HepG2 (cell line): Measurements from ENCODE around the gene KLHL18.

Source experiments
- CTCF ChIP-seq: sonication (generic); formaldehyde crosslinking; IDR thresholded peaks from 2 replicates; pipeline ENCODE4 v1.5.0; 2020; ENCODE audit warnings: mild to moderate bottlenecking, missing genetic modification reagents, moderate library complexity
- FOXP1 ChIP-seq, 2 experiments: fragments of 450-650 bp in 1 of 2; IDR thresholded peaks; 2 replicates each; pipeline ENCODE4 v1.6.1; 2017 to 2018; ENCODE audit warnings: antibody characterized with exemption in 1 of 2
- GRHL1 ChIP-seq: sonication (generic); formaldehyde crosslinking; conservative IDR thresholded peaks from 2 replicates; pipeline ENCODE4 v1.8.0; 2022; ENCODE audit warnings: missing genetic modification reagents
- POLR2A ChIP-seq, 2 experiments: IDR thresholded peaks; 2 replicates each; pipeline ENCODE4 v1.6.1; 2011; ENCODE audit warnings: low read depth in 2 of 2, low read length in 2 of 2, mild to moderate bottlenecking in 1 of 2, moderate library complexity in 1 of 2; ENCODE audit not compliant: insufficient read depth in 1 of 2
- REST ChIP-seq, 2 experiments: IDR thresholded peaks; 2 replicates each; pipeline ENCODE4 v1.6.1; 2011 to 2012; ENCODE audit warnings: low read length in 2 of 2, borderline replicate concordance in 1 of 2, low read depth in 1 of 2, mild to moderate bottlenecking in 1 of 2, moderate library complexity in 1 of 2
- THAP8 ChIP-seq: sonication (generic); formaldehyde crosslinking; IDR thresholded peaks from 2 replicates; pipeline ENCODE4 v1.5.1; 2020; ENCODE audit warnings: missing genetic modification reagents, mild to moderate bottlenecking, borderline replicate concordance
- ZKSCAN8 ChIP-seq: IDR thresholded peaks from 2 replicates; pipeline ENCODE4 v1.6.1; 2016; ENCODE audit warnings: borderline replicate concordance, missing genetic modification reagents, missing compliant biosample characterization
- ZNF136 ChIP-seq: sonication (generic); formaldehyde crosslinking; IDR thresholded peaks from 2 replicates; pipeline ENCODE4 v1.8.1; 2022; ENCODE audit warnings: low read depth, mild to moderate bottlenecking, moderate library complexity, missing genetic modification reagents

- TF ChIP-seq ZKSCAN8 (CRISPR knock-in tag) (no peak), GRHL1 (CRISPR knock-in tag) (no peak), POLR2A (IDR thresholded peaks at IDR 0.05; ENCODE audit: insufficient read depth in 1 of 2, low read depth in 2 of 2, low read length in 2 of 2) (no peak), CTCF (CRISPR knock-in tag) (no peak), THAP8 (CRISPR knock-in tag) (no peak), ZNF136 (CRISPR knock-in tag) (no peak), FOXP1 (IDR thresholded peaks at IDR 0.05) (no peak), FOXP1 (CRISPR knock-in tag; IDR thresholded peaks at IDR 0.05) (no peak), REST (IDR thresholded peaks at IDR 0.05; ENCODE audit: borderline replicate concordance in 1 of 2, low read depth in 1 of 2, low read length in 2 of 2) (no peak)
Observed at GRCh38 chr3:47291158-47291753, 8.5 kb downstream of the KLHL18 start.
